Measurements from ENCODE around the gene C22orf15.

Gene C22orf15

GRCh38 chr22:23780146-23780748 lies 17.5 kb downstream of the C22orf15 start:
- Histone ChIP-seq H4K20me1 (ENCODE audit: insufficient read depth, low read length) (no peaks in the 10 kb centered on the region), H3K4me3 (ENCODE audit: low read length) (no peak overlapping the region), H3K36me3 (replicated peaks; ENCODE audit: low read depth, low read length) (no peaks in the 10 kb centered on the region), H2AFZ (ENCODE audit: low read depth, low read length) (no peak overlapping the region), H3K9ac (ENCODE audit: low read length) (no peak overlapping the region), H3K79me2 (ENCODE audit: low read length) (no peaks in the 10 kb centered on the region), H3K27ac (ENCODE audit: low read length) (no peak overlapping the region), H3K4me2 (ENCODE audit: low read length) (no peak overlapping the region), H3K4me1 (ENCODE audit: low read length) (no peaks in the 10 kb centered on the region), H3K27me3 (ENCODE audit: low read depth, low read length) (no peaks in the 10 kb centered on the region), H3K9me3 (ENCODE audit: insufficient read depth, low read length) (no peaks in the 10 kb centered on the region)
- TF ChIP-seq CTCF (IDR thresholded peaks at IDR 0.05; ENCODE audit: low read depth, low read length) = no peak
- no peak for TF ChIP-seq EZH2phosphoT487 (IDR thresholded peaks at IDR 0.05; ENCODE audit: low read depth)

- H3K9me3 ChIP-seq (ENCODE audit: insufficient read depth, low read length) = no peaks in the 10 kb centered on the region
- no peak overlapping the region for H3K9ac ChIP-seq (ENCODE audit: low read length)
- no peak overlapping the region for H2AFZ ChIP-seq (ENCODE audit: low read depth, low read length)
- no peaks in the 10 kb centered on the region for H3K79me2 ChIP-seq (ENCODE audit: low read length)
- H3K4me1 ChIP-seq (ENCODE audit: low read length) = peaks cover under 1% of the 10 kb centered on the region
- no peak overlapping the region for H3K4me3 ChIP-seq (ENCODE audit: low read length)
- no peaks in the 10 kb centered on the region for H4K20me1 ChIP-seq (ENCODE audit: insufficient read depth, low read length)
- no peaks in the 10 kb centered on the region for H3K27me3 ChIP-seq (ENCODE audit: low read depth, low read length)
- TF ChIP-seq EZH2phosphoT487 (IDR thresholded peaks at IDR 0.05; ENCODE audit: low read depth) (no peak), CTCF (IDR thresholded peaks at IDR 0.05; ENCODE audit: low read depth, low read length) (no peak)
- H3K36me3 ChIP-seq (replicated peaks; ENCODE audit: low read depth, low read length) = no peaks in the 10 kb centered on the region
- no peak overlapping the region for H3K27ac ChIP-seq (ENCODE audit: low read length)
- no peak overlapping the region for H3K4me2 ChIP-seq (ENCODE audit: low read length)
Observed at GRCh38 chr22:23781065-23781464, 18.3 kb downstream of the C22orf15 start.

GRCh38 chr22:23781511-23782183 lies 18.9 kb downstream of the C22orf15 start:
- Histone ChIP-seq H3K36me3 (replicated peaks; ENCODE audit: low read depth, low read length) (no peaks in the 10 kb centered on the region), H4K20me1 (ENCODE audit: insufficient read depth, low read length) (no peaks in the 10 kb centered on the region), H2AFZ (ENCODE audit: low read depth, low read length) (no peak overlapping the region), H3K9ac (ENCODE audit: low read length) (no peak overlapping the region), H3K4me3 (ENCODE audit: low read length) (no peak overlapping the region), H3K27me3 (ENCODE audit: low read depth, low read length) (no peaks in the 10 kb centered on the region), H3K27ac (ENCODE audit: low read length) (no peak overlapping the region), H3K4me2 (ENCODE audit: low read length) (no peak overlapping the region), H3K9me3 (ENCODE audit: insufficient read depth, low read length) (no peaks in the 10 kb centered on the region), H3K79me2 (ENCODE audit: low read length) (no peaks in the 10 kb centered on the region), H3K4me1 (ENCODE audit: low read length) (peaks cover 6% of the 10 kb centered on the region)
- TF ChIP-seq EZH2phosphoT487 (IDR thresholded peaks at IDR 0.05; ENCODE audit: low read depth) (no peak), CTCF (IDR thresholded peaks at IDR 0.05; ENCODE audit: low read depth, low read length) (no peak)

- no peak overlapping the region for H3K4me2 ChIP-seq (ENCODE audit: low read length)
- H3K4me1 ChIP-seq (ENCODE audit: low read length) = peaks cover 6% of the 10 kb centered on the region
- H3K27me3 ChIP-seq (ENCODE audit: low read depth, low read length) = no peaks in the 10 kb centered on the region
- H3K9ac ChIP-seq (ENCODE audit: low read length) = no peak overlapping the region
- no peak overlapping the region for H3K4me3 ChIP-seq (ENCODE audit: low read length)
- H3K27ac ChIP-seq (ENCODE audit: low read length) = no peak overlapping the region
- no peaks in the 10 kb centered on the region for H3K9me3 ChIP-seq (ENCODE audit: insufficient read depth, low read length)
- H4K20me1 ChIP-seq (ENCODE audit: insufficient read depth, low read length) = no peaks in the 10 kb centered on the region
- peaks cover under 1% of the 10 kb centered on the region; the same call in 1 of the 2 replicates for H3K79me2 ChIP-seq (ENCODE audit: low read length)
- no peaks in the 10 kb centered on the region for H3K36me3 ChIP-seq (replicated peaks; ENCODE audit: low read depth, low read length)
- TF ChIP-seq EZH2phosphoT487 (IDR thresholded peaks at IDR 0.05; ENCODE audit: low read depth) = no peak
- TF ChIP-seq CTCF (IDR thresholded peaks at IDR 0.05; ENCODE audit: low read depth, low read length) = no peak
- H2AFZ ChIP-seq (ENCODE audit: low read depth, low read length) = no peak overlapping the region
Observed at GRCh38 chr22:23782252-23782651, 19.5 kb downstream of the C22orf15 start.

Measured in OCI-LY3 (cell line).